Measurements from ENCODE around the gene SEC16A.

Gene SEC16A

DNA sequence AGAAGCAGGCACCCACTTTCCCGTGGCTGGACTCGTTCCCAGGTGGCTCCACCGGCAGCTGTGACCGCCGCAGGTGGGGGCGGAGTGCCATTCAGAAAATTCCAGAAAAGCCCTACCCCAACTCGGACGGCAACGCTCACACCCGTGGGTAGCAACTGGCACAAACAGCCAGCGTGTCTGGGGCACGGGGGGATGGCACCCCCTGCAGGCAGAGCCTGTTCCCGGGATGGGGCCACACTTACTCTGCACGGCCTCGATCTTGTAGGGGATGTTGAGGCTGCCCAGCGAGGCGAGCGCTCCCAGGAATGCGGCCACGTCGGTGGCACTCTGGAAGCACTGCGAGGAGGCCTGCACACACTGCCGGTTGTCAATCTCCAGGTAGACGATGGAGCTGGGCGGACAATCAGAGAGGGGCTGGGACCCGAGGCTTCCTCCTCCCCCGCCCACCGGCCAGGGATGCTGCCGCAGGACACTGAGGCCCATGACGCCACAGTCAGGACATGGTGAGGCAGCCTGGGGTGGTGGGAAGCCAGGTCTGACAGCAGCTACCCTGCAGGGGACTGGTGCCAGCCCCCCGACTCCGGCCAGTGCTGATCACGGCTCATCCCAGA lies 20.2 kb upstream of the SEC16A start:
- no peak for TF ChIP-seq POLR2A (IDR thresholded peaks at IDR 0.05; ENCODE audit: low read depth, low read length)
- DNase-seq (ENCODE audit: insufficient read length, low spot score) (no peak), FAIRE-seq (no peak)

GRCh38 chr9:136502196-136502595 lies 19.4 kb upstream of the SEC16A start:
- DNase-seq (ENCODE audit: insufficient read length, low spot score) (no peak), FAIRE-seq (no peak)
- no peak for TF ChIP-seq POLR2A (IDR thresholded peaks at IDR 0.05; ENCODE audit: low read depth, low read length)

- no peak for TF ChIP-seq POLR2A (IDR thresholded peaks at IDR 0.05; ENCODE audit: low read depth, low read length)
- FAIRE-seq, result no peak
- no peak for DNase-seq (ENCODE audit: insufficient read length, low spot score)
These were observed 18.8 kb upstream of the SEC16A start for GRCh38 chr9:136501686-136502085.

DNA sequence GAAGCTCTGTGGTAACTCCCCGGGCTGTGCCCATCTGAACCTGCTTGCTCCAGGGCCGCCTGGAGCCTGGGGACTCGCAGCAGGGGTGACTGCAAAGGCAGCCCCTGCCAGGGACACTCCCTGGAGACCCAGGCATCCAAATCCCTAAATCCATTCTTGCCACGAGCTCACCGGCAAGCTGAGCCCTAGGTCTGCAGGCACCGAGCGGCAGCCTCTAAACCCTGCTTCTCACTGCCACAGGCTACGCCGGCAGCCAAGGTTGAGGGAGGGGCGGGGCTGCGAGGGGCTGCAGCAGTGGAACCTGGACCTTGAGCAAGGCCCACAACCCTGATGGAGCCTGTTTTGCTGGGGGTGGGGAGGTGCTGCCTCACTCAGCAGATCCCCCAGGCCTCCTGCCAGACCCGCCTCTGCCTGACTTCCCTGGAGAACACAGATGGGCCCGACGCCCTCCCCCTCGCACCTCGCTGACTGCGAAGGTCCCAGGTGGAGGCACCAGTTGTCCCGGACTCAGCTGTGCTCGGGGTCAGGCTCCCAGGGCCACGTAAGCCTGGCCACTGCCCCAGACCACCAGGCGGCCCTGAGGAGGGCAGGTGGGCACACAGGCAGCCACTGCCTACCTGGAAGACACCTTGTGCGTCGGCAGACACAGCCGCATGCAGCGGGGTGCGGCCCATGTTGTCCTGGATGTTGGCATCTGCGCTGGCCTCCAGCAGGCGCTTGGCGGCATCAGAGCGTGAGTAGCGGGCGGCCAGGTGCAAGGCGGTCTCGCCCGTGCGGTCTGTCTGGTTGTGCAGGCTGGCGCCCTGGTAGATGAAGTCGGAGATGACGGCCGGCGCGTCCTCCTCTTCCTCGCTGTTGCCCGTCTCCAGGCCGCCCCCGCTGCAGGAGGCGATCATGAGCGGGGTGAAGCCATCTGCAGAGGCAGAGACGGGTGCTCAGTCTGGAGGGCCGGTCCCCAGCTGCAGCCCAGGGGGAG lies 17.4 kb upstream of the SEC16A start:
- TF ChIP-seq POLR2A (IDR thresholded peaks at IDR 0.05; ENCODE audit: low read depth, low read length), result no peak
- no peak for DNase-seq (ENCODE audit: insufficient read length, low spot score)
- FAIRE-seq, result no peak

- no peak for FAIRE-seq
- no peak for DNase-seq (ENCODE audit: insufficient read length, low spot score)
- TF ChIP-seq POLR2A (IDR thresholded peaks at IDR 0.05; ENCODE audit: low read depth, low read length), result no peak
These were observed 16.5 kb upstream of the SEC16A start for GRCh38 chr9:136499071-136499934.

- FAIRE-seq, result no peak
- TF ChIP-seq POLR2A (IDR thresholded peaks at IDR 0.05; ENCODE audit: low read depth, low read length), result no peak
- DNase-seq (ENCODE audit: insufficient read length, low spot score), result no peak
These were observed 15.3 kb upstream of the SEC16A start for GRCh38 chr9:136497916-136498695.

GRCh38 chr9:136496801-136497620 lies 14.2 kb upstream of the SEC16A start:
- FAIRE-seq (no peak), DNase-seq (ENCODE audit: insufficient read length, low spot score) (no peak)
- TF ChIP-seq POLR2A (IDR thresholded peaks at IDR 0.05; ENCODE audit: low read depth, low read length), result no peak

- FAIRE-seq, result no peak
- no peak for DNase-seq (ENCODE audit: insufficient read length, low spot score)
- TF ChIP-seq POLR2A (IDR thresholded peaks at IDR 0.05; ENCODE audit: low read depth, low read length), result no peak
These were observed 13.3 kb upstream of the SEC16A start for GRCh38 chr9:136496181-136496580.

- no peak for TF ChIP-seq POLR2A (IDR thresholded peaks at IDR 0.05; ENCODE audit: low read depth, low read length)
- DNase-seq (ENCODE audit: insufficient read length, low spot score) (no peak), FAIRE-seq (no peak)
These were observed 12.5 kb upstream of the SEC16A start for GRCh38 chr9:136495238-136495800.

DNA sequence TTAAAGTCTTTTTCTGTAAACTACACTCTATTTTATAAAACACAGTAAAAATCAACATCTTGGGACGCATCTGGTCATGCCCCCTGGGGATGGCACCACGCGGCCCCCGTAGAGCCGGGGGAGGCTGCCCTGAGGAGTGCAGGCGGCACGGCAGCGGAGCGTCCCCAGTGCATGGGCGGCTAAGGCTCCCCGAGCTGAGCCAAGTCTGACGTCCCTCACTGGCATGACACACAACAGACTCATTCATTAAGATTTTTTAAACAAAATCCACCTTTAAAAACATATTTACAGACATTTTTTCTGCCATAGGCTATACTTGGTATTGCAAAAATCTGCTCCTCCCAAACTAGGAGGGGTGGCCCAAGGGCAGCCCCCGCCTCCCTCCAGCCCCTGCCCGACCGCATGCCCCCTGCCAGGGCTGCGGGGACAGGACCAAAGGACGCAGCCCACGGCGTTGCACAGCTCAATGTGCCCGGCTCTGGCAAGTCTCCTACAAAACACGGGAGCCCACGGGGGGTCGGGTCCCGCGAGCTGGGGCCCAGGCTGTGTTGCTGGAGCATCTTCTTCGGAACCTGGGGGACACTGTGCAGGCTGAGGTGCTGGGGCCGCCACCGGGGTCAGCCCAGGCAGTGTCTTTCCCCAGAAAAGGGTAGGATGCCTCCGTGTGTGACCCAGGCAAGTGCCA lies 11.8 kb upstream of the SEC16A start:
- DNase-seq (ENCODE audit: insufficient read length, low spot score) (no peak), FAIRE-seq (no peak)

GRCh38 chr9:136494012-136494411 lies 11.2 kb upstream of the SEC16A start:
- no peak for TF ChIP-seq POLR2A (IDR thresholded peaks at IDR 0.05; ENCODE audit: low read depth, low read length)
- FAIRE-seq, result no peak
- DNase-seq (ENCODE audit: insufficient read length, low spot score), result no peak

More for the DNA sequence above, 11.8 kb upstream of the SEC16A start:
- no peak for TF ChIP-seq POLR2A (IDR thresholded peaks at IDR 0.05; ENCODE audit: low read depth, low read length)

- DNase-seq (ENCODE audit: insufficient read length, low spot score) (no peak), FAIRE-seq (no peak)
- TF ChIP-seq POLR2A (IDR thresholded peaks at IDR 0.05; ENCODE audit: low read depth, low read length), result no peak
These were observed 10.7 kb upstream of the SEC16A start for GRCh38 chr9:136493567-136493971.

Measured in H54 (cell line).